NT2/D1 (cell line): ENCODE measurements around the gene FOXI1.

Source experiments
- SUZ12 ChIP-seq: IDR thresholded peaks from 2 replicates; pipeline ENCODE4 v1.6.1; 2011; ENCODE audit not compliant: insufficient read length, insufficient read depth; ENCODE audit errors: extremely low read depth
- YY1 ChIP-seq: IDR thresholded peaks from 2 replicates; pipeline ENCODE4 v1.6.1; 2011; ENCODE audit not compliant: insufficient read length, insufficient read depth
- ZNF274 ChIP-seq: IDR thresholded peaks from 2 replicates; pipeline ENCODE4 v1.6.1; 2011; ENCODE audit warnings: mild to moderate bottlenecking, low read depth, low read length

DNA sequence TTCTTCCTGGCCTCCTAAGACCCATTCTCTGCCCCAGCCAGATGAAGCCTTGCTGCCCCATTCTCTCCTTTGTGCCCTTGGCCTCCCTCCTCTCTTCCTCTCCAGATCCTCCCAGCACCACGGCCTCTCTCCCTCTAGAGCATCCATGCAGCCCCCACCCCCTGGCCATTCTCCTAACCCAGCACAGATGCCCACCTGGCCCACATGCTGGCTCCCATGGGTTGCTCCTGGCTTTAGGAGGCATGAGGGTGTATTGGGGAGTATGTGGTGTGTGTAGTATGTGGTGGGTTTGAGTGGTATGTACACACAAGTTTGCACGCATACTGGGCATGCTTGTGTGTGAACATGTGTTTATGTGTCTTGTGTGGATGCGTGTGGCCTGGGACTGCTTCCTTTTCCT is 47.1 kb downstream of the FOXI1 start:
- TF ChIP-seq SUZ12 (no peak), ZNF274 (no peak), YY1 (no peak)
